ENCODE data around the gene TCERG1L. TPM values are rescaled to one million over a fixed set of nuclear protein-coding genes. Genes with fewer than 3 reads are reported as not detected.

Gene TCERG1L
- total and polyA plus RNA-seq, 11 donors, result 0.11 to 0.25 TPM; not detected in 9

- intact Hi-C loops (cut with DNase I), result no loop called here
- Histone ChIP-seq H3K36me3 (no peaks in the 10 kb centered on the region), H3K4me1 (peaks cover 0 to 7% (median 0%) of the 10 kb centered on the region in 12 donors), H3K4me3 (no peak overlapping the region), H3K27ac (no peak overlapping the region), H3K27me3 (peaks cover 0 to 15% (median 3%) of the 10 kb centered on the region in 9 donors), H3K9me3 (no peaks in the 10 kb centered on the region)
- DNase-seq (no peak), ATAC-seq (no peak)
- TF ChIP-seq CTCF (IDR thresholded peaks at IDR 0.05) (no peak), POLR2A (IDR thresholded peaks at IDR 0.05) (no peak)
- WGBS, 4 donors, result 78 to 85% (median 83%) methylated on average over 10 to 14 of the region's 14 CpGs
Observed at GRCh38 chr10:131172433-131172832, 139.1 kb downstream of the TCERG1L start.

- Histone ChIP-seq H3K27me3 (peaks cover 0 to 16% (median 3%) of the 10 kb centered on the region in 9 donors), H3K4me1 (peaks cover 0 to 7% (median 0%) of the 10 kb centered on the region in 12 donors), H3K36me3 (no peaks in the 10 kb centered on the region), H3K9me3 (no peaks in the 10 kb centered on the region), H3K27ac (no peak overlapping the region), H3K4me3 (no peak overlapping the region)
- 76 to 82% (median 79%) methylated on average over 7 of the region's 7 CpGs for WGBS, 4 donors
- DNase-seq, result no peak
- TF ChIP-seq POLR2A (IDR thresholded peaks at IDR 0.05) (no peak), CTCF (IDR thresholded peaks at IDR 0.05) (no peak)
- ATAC-seq, result no peak
- intact Hi-C loops (cut with DNase I), result no loop called here
Observed at GRCh38 chr10:131169146-131169545, 142.4 kb downstream of the TCERG1L start.

- no peak overlapping the region for H3K27ac ChIP-seq
- peaks cover 0 to 11% (median 0%) of the 10 kb centered on the region in 9 donors for H3K27me3 ChIP-seq
- TF ChIP-seq CTCF (IDR thresholded peaks at IDR 0.05) (no peak), POLR2A (IDR thresholded peaks at IDR 0.05) (no peak)
- DNase-seq (no peak), ATAC-seq (no peak)
- 85 to 88% (median 86%) methylated on average over 15 to 17 of the region's 17 CpGs for WGBS, 4 donors
- no peaks in the 10 kb centered on the region for H3K36me3 ChIP-seq
- intact Hi-C loops (cut with DNase I), result no loop called here
- H3K4me1 ChIP-seq, result peaks cover 0 to 7% (median 0%) of the 10 kb centered on the region in 12 donors
- no peak overlapping the region for H3K4me3 ChIP-seq
- no peaks in the 10 kb centered on the region for H3K9me3 ChIP-seq
Observed at GRCh38 chr10:131168238-131168875, 143.2 kb downstream of the TCERG1L start.

- H3K4me3 ChIP-seq, result no peak overlapping the region
- ATAC-seq (peak in 1 of 4 donors; percentile 11), DNase-seq (no peak)
- whole genome bisulfite sequencing, 4 donors, result 74 to 90% (median 81%) methylated on average over 7 to 13 of the region's 13 CpGs
- peaks cover 0 to 20% (median 0%) of the 10 kb centered on the region in 9 donors for H3K27me3 ChIP-seq
- H3K36me3 ChIP-seq, result no peaks in the 10 kb centered on the region
- TF ChIP-seq CTCF (IDR thresholded peaks at IDR 0.05) (no peak), POLR2A (IDR thresholded peaks at IDR 0.05) (no peak)
- no peak overlapping the region for H3K27ac ChIP-seq
- H3K9me3 ChIP-seq, result no peaks in the 10 kb centered on the region
- intact Hi-C loops (cut with DNase I), result no loop called here
- H3K4me1 ChIP-seq, result peaks cover 0 to 5% (median 0%) of the 10 kb centered on the region in 12 donors
Observed at GRCh38 chr10:131167036-131167860, 144.3 kb downstream of the TCERG1L start.
